Endothelial cell (in vitro differentiated cells): Measurements from ENCODE around the gene METTL21A. TPM values are rescaled to one million over a fixed set of nuclear protein-coding genes. Genes with fewer than 3 reads are reported as not detected.
"Not testable (repeated sequence)": the region's sequence is repeated elsewhere in the genome, so short reads cannot be mapped to it uniquely, and the experiment has no call there.

Source experiments
- DNase-seq: peaks from one replicate; pipeline ENCODE4 v3.0.0; 2021; ENCODE audit warnings: low spot score
- H3K27ac Mint-ChIP-seq: one replicate; pipeline ENCODE4 v1.8.0; 2021; ENCODE audit warnings: mixed read lengths, inconsistent platforms; ENCODE audit not compliant: unreplicated experiment
- H3K27me3 Mint-ChIP-seq: one replicate; pipeline ENCODE4 v1.8.0; 2021; ENCODE audit warnings: mild to moderate bottlenecking, moderate library complexity, mixed read lengths, inconsistent platforms; ENCODE audit not compliant: unreplicated experiment
- H3K36me3 Mint-ChIP-seq: one replicate; pipeline ENCODE4 v1.8.0; 2021; ENCODE audit warnings: mild to moderate bottlenecking, low read depth, mixed read lengths, inconsistent platforms; ENCODE audit not compliant: unreplicated experiment
- H3K4me1 Mint-ChIP-seq: one replicate; pipeline ENCODE4 v1.8.0; 2021; ENCODE audit warnings: mild to moderate bottlenecking, mixed read lengths, inconsistent platforms; ENCODE audit not compliant: unreplicated experiment
- H3K4me3 Mint-ChIP-seq: one replicate; pipeline ENCODE4 v1.8.0; 2021; ENCODE audit warnings: mild to moderate bottlenecking, mixed read lengths, inconsistent platforms; ENCODE audit not compliant: unreplicated experiment
- H3K9me3 Mint-ChIP-seq: one replicate; pipeline ENCODE4 v1.8.0; 2021; ENCODE audit warnings: mixed read lengths, inconsistent platforms; ENCODE audit not compliant: unreplicated experiment
- total RNA-seq: library from RNA; stranded (reverse); fragmentation: NEBNext Ultra II Directional; extraction: Animal tissue kit (Norgen Biotek cat#: 25700); gene quantifications from one replicate; pipeline ENCODE4 v1.2.1, GENCODE V29; 2021; ENCODE audit not compliant: unreplicated experiment
- TF ChIP-seq, protein P1 (sequence below): fragments of 200-600 bp; sonication (generic); IDR thresholded peaks from one replicate; pipeline ENCODE4 v1.5.0; 2021; ENCODE audit warnings: antibody characterized with exemption; ENCODE audit not compliant: unreplicated experiment

Gene METTL21A
- total RNA-seq, 1 donor from 2014 or later: 14.9 TPM

DNA sequence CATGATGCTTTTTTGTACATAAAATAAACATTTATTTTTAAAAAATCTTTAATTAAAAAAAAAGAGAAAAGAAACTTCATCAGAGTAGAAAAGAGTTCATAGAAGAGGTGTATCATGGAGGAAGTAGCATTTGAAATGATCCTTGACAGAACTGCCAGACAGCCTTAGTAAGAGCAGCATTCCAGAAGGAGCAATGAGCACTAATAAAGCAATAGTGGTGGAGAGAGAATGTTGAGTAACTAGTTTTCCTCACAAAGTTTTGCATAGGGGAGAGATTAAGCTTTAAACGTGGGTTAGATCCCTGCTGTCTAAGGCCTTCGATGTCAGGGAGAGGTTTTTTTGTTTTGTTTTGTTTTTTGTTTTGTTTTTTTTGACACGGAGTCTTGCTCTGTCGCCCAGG lies 29.8 kb upstream of the METTL21A start:
- TF ChIP-seq, protein P1, sequence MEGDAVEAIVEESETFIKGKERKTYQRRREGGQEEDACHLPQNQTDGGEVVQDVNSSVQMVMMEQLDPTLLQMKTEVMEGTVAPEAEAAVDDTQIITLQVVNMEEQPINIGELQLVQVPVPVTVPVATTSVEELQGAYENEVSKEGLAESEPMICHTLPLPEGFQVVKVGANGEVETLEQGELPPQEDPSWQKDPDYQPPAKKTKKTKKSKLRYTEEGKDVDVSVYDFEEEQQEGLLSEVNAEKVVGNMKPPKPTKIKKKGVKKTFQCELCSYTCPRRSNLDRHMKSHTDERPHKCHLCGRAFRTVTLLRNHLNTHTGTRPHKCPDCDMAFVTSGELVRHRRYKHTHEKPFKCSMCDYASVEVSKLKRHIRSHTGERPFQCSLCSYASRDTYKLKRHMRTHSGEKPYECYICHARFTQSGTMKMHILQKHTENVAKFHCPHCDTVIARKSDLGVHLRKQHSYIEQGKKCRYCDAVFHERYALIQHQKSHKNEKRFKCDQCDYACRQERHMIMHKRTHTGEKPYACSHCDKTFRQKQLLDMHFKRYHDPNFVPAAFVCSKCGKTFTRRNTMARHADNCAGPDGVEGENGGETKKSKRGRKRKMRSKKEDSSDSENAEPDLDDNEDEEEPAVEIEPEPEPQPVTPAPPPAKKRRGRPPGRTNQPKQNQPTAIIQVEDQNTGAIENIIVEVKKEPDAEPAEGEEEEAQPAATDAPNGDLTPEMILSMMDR: no peak
- Mint-ChIP-seq H3K9me3 (no peaks in the 10 kb centered on the region), H3K4me1 (no peaks in the 10 kb centered on the region), H3K27me3 (peaks cover 2% of the 10 kb centered on the region), H3K27ac (no peak overlapping the region), H3K4me3 (no peak overlapping the region), H3K36me3 (no peaks in the 10 kb centered on the region)
- DNase-seq: no peak

DNA sequence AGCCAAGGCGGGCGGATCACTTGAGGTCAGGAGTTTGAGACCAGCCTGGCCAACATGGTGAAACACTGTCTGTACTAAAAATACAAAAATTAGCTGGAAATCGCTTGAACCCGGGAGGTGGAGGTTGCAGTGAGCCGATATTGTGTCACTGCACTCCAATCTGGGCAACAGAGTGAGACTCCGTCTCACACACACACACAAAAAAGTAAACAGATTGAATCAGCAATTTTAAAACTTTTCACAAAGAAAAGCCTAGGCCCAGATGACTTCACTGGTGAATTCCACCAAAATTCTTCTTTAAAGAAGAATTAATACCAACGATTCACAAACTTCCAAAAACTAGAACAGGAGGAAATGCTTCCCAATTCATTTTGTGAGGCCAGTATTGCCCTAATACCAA lies 21.4 kb upstream of the METTL21A start:
- H3K27ac Mint-ChIP-seq, H3K4me3 Mint-ChIP-seq, H3K27me3 Mint-ChIP-seq: not testable (repeated sequence)

DNA sequence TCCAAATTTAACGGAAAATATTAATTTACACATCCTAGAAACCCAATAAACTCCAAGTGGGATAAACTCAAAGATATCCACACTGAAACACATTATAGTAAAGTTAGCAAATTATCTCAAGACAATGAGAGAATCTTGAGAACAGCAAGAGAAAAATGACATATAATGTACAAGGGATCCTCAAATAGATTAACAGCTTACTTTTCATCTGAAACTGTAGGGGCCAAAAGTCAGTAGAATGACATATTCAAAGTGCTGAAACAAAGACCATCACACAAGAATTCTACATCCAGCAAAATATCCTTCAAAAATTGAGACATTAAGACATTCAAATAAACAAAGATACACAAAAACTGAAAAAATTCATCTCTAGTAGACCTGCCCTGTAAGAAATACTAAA lies 18.7 kb upstream of the METTL21A start:
- Mint-ChIP-seq H3K27ac (no peak overlapping the region), H3K4me3 (no peak overlapping the region), H3K9me3 (no peaks in the 10 kb centered on the region), H3K36me3 (no peaks in the 10 kb centered on the region), H3K27me3 (peaks cover 2% of the 10 kb centered on the region), H3K4me1 (no peaks in the 10 kb centered on the region)
- TF ChIP-seq, protein P1: no peak
- no peak for DNase-seq

More for the DNA sequence above, 21.4 kb upstream of the METTL21A start:
- DNase-seq, H3K4me1 Mint-ChIP-seq, H3K36me3 Mint-ChIP-seq, H3K9me3 Mint-ChIP-seq: not testable (repeated sequence)

DNA sequence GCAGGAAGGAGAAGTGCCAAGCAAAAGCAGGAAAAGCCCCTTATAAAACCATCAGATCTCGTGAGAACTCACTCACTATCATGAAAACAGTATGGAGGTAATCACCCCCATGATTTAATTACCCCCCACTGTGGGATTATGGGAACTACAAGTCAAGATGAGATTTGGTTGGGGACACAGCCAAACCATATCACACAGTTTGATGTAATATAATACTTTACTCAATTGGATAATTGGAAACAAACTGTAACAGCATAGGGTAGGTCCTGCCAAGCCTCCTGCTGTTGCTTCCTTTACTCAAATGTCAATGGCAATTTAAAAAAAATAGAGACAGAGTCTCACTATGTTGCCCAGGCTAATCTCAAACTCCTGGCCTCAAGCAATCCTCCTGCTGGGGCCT lies 15.5 kb upstream of the METTL21A start:
- no peak for DNase-seq
- TF ChIP-seq, protein P1: no peak
- H3K4me3 Mint-ChIP-seq: no peak overlapping the region
- peaks cover 2% of the 10 kb centered on the region for H3K27me3 Mint-ChIP-seq
- no peaks in the 10 kb centered on the region for H3K4me1 Mint-ChIP-seq
- H3K9me3 Mint-ChIP-seq: no peaks in the 10 kb centered on the region
- no peak overlapping the region for H3K27ac Mint-ChIP-seq
- no peaks in the 10 kb centered on the region for H3K36me3 Mint-ChIP-seq

DNA sequence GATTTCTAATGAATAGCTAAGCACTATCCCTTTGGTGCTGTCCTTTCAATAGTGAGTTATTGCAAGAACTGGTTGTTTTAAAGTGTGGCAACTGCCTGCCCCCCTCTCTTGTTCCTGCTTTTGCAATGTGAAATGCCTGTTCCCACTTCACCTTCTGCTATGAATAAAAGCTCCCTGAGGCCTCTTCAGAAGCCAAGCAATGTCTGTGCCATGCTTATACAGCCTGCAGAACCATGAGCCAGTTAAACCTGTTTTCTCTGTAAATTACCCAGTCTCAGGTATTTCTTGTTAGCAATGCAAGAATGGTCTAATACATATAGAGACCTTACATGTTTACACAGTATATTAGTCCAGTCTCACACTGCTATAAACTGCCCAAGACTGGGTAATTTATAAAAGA lies 15.0 kb upstream of the METTL21A start:
- no peak for DNase-seq
- Mint-ChIP-seq H3K36me3 (no peaks in the 10 kb centered on the region), H3K9me3 (no peaks in the 10 kb centered on the region), H3K27me3 (peaks cover 2% of the 10 kb centered on the region), H3K27ac (no peak overlapping the region), H3K4me1 (no peaks in the 10 kb centered on the region), H3K4me3 (no peak overlapping the region)
- TF ChIP-seq, protein P1: no peak

DNA sequence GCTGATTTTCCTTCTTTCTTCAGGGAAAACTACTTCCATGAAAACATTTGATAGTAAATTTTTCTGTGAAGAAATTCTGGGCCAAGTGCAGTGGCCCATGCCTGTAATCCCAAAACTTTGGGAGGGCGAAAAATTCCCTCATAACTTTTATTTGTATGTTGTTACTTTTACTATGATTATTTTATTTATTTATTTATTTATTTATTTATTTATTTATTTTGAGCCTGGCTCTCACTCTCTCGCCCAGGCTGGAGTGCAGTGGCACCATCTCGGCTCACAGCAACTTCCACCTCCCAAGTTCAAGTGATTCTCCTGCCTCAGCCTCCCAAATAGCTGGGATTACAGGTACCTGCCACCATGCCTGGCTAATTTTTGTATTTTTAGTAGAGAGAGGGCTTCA lies 14.1 kb upstream of the METTL21A start:
- not testable (repeated sequence) for H3K9me3 Mint-ChIP-seq, H3K27me3 Mint-ChIP-seq, H3K36me3 Mint-ChIP-seq, H3K4me1 Mint-ChIP-seq, H3K27ac Mint-ChIP-seq, DNase-seq, H3K4me3 Mint-ChIP-seq
